Heart left ventricle (tissue), 13 donors: ENCODE data around the gene RDX.

Experiments used
- POLR2A ChIP-seq, 2 donors: fragments of 450-650 bp; IDR thresholded peaks; one replicate each; pipeline ENCODE4 v1.6.1; 2017; ENCODE audit warnings: antibody characterized with exemption in 2 of 2, mild to moderate bottlenecking in 2 of 2, moderate library complexity in 2 of 2
- TF ChIP-seq, protein P1 (sequence below), 12 donors: fragments of 200-600 bp; sonication (generic) in 4 of 12; IDR thresholded peaks; one replicate each; pipeline versions ENCODE4 v1.5.0 to v1.8.0; 2018 to 2022; ENCODE audit warnings: antibody characterized with exemption in 12 of 12, mild to moderate bottlenecking in 5 of 12
- donor health status: ischemic (EF 13 %, LVEDD 7.1; RV severe dilation, severe dysfunction).
- donor health status: DM: no; HTN: yes; CAD: no.
- donor health status: DM: no; HTN: no; CAD: no.
- donor health status: ischemic (EF 25% LVEDD 6.9; RV normal size, moderate dysfunction).
- donor health status: ischemic (EF 25% LVEDD 5.7; RV mildly dilated, moderate dysfunction).
- donor health status: ischemic (EF 35%, LVEDD 5.7; RV mildly dilated, moderate dysfunction).
- donor health status: nonischemic (EF 11% LVEDD 7.7; RV severe dilation, severe dysfunction).
- donor health status: DM: yes; HTN: yes; CAD: no.
- donor health status: PGD.
- donor health status: ischemic (EF 29% LVEDD 5.4; RV normal size, mild dysfunction).
- donor health status: nonischemic (EF 23%, LVEDD 6.1; RV moderate dilation, normal function).

GRCh38 chr11:110133160-110133559, 163.3 kb downstream of the RDX start:
- TF ChIP-seq POLR2A (IDR thresholded peaks at IDR 0.05), result no peak
- TF ChIP-seq, protein P1, sequence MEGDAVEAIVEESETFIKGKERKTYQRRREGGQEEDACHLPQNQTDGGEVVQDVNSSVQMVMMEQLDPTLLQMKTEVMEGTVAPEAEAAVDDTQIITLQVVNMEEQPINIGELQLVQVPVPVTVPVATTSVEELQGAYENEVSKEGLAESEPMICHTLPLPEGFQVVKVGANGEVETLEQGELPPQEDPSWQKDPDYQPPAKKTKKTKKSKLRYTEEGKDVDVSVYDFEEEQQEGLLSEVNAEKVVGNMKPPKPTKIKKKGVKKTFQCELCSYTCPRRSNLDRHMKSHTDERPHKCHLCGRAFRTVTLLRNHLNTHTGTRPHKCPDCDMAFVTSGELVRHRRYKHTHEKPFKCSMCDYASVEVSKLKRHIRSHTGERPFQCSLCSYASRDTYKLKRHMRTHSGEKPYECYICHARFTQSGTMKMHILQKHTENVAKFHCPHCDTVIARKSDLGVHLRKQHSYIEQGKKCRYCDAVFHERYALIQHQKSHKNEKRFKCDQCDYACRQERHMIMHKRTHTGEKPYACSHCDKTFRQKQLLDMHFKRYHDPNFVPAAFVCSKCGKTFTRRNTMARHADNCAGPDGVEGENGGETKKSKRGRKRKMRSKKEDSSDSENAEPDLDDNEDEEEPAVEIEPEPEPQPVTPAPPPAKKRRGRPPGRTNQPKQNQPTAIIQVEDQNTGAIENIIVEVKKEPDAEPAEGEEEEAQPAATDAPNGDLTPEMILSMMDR (IDR thresholded peaks at IDR 0.05), result no peak
